ENCODE results near the gene SNPH.

SNPH gene

GRCh38 chr20:1266167-1266973 lies at the start of gene SNPH (continued):
- TF ChIP-seq SETDB1 (IDR thresholded peaks at IDR 0.05; ENCODE audit: insufficient read length, low read length) (no peak), ZNF155 (tag by site-specific recombination; IDR thresholded peaks at IDR 0.05) (no peak), MZF1 (tag by site-specific recombination; IDR thresholded peaks at IDR 0.05; ENCODE audit: borderline replicate concordance) (no peak), BCL11A (tag by site-specific recombination; IDR thresholded peaks at IDR 0.05; ENCODE audit: low read depth) (no peak), ZNF157 (tag by site-specific recombination; IDR thresholded peaks at IDR 0.05) (no peak), ZBTB20 (tag by site-specific recombination; IDR thresholded peaks at IDR 0.05) (peak; percentile 49; the same call in 1 of the 2 replicates), FEZF1 (tag by site-specific recombination; IDR thresholded peaks at IDR 0.05) (no peak), ZNF214 (tag by site-specific recombination; IDR thresholded peaks at IDR 0.05; ENCODE audit: borderline replicate concordance) (no peak), KLF17 (tag by site-specific recombination; IDR thresholded peaks at IDR 0.05) (peak; percentile 75; the same call in 1 of the 2 replicates), GLI2 (tag by site-specific recombination; IDR thresholded peaks at IDR 0.05; ENCODE audit: borderline replicate concordance, low read depth) (no peak), ZNF404 (tag by site-specific recombination; IDR thresholded peaks at IDR 0.05) (no peak), ZNF670 (tag by site-specific recombination; IDR thresholded peaks at IDR 0.05; ENCODE audit: low read depth) (no peak), ZFHX2 (tag by site-specific recombination; conservative IDR thresholded peaks at IDR 0.05) (peak; percentile 68), ZBTB11 (tag by site-specific recombination; conservative IDR thresholded peaks at IDR 0.05; ENCODE audit: low read depth) (no peak), ZBTB26 (tag by site-specific recombination; optimal IDR thresholded peaks at IDR 0.05) (peak; percentile 54), ZNF311 (tag by site-specific recombination; IDR thresholded peaks at IDR 0.05; ENCODE audit: borderline replicate concordance) (no peak), ZNF521 (tag by site-specific recombination; IDR thresholded peaks at IDR 0.05) (no peak), AEBP2 (tag by site-specific recombination; IDR thresholded peaks at IDR 0.05; ENCODE audit: borderline replicate concordance) (no peak), ZNF423 (tag by site-specific recombination; IDR thresholded peaks at IDR 0.05) (peak; percentile 62; the same call in 1 of the 2 replicates), CTCF (tag by site-specific recombination; IDR thresholded peaks at IDR 0.05) (peak; percentile 41; the same call in 1 of the 2 replicates), ZNF704 (tag by site-specific recombination; IDR thresholded peaks at IDR 0.05) (no peak), BCL6B (tag by site-specific recombination; IDR thresholded peaks at IDR 0.05) (no peak), ZSCAN4 (tag by site-specific recombination; IDR thresholded peaks at IDR 0.05) (no peak), ZNF513 (tag by site-specific recombination; IDR thresholded peaks at IDR 0.05) (no peak)
